IgD-negative memory B cell (primary cell): ENCODE data around the gene KRTAP19-7. TPM values are rescaled to one million over a fixed set of nuclear protein-coding genes. Genes with fewer than 3 reads are reported as not detected.

Source experiments
- H3K27ac Mint-ChIP-seq, 3 donors: one replicate each; pipeline ENCODE4 v1.8.0; 2020 to 2022; ENCODE audit warnings: mild to moderate bottlenecking in 3 of 3, mixed read lengths in 3 of 3, moderate library complexity in 1 of 3
- H3K27me3 Mint-ChIP-seq: one replicate; pipeline ENCODE4 v1.8.0; 2021; ENCODE audit warnings: mixed read lengths
- H3K36me3 Mint-ChIP-seq: one replicate; pipeline ENCODE4 v1.8.0; 2020; ENCODE audit warnings: mild to moderate bottlenecking, mixed read lengths
- H3K4me1 Mint-ChIP-seq, 3 donors: one replicate each; pipeline ENCODE4 v1.8.0; 2020 to 2022; ENCODE audit warnings: mixed read lengths in 3 of 3, mild to moderate bottlenecking in 1 of 3
- H3K4me3 Mint-ChIP-seq, 4 donors: one replicate each; pipeline ENCODE4 v1.8.0; 2020 to 2022; ENCODE audit warnings: mild to moderate bottlenecking in 4 of 4, mixed read lengths in 4 of 4, moderate library complexity in 3 of 4
- H3K9me3 Mint-ChIP-seq, 3 donors: one replicate each; pipeline ENCODE4 v1.8.0; 2020 to 2021; ENCODE audit warnings: mixed read lengths in 3 of 3, mild to moderate bottlenecking in 1 of 3
- polyA plus RNA-seq: library from polyadenylated mRNA; unstranded; fragments of 300-500 nt; fragmentation: Illumina TruSeq; gene quantifications from one replicate; pipeline ENCODE4 v1.2.3, GENCODE V29; 2021

KRTAP19-7 gene
- polyA plus RNA-seq, 1 donor from 2014 or later, result not detected

DNA sequence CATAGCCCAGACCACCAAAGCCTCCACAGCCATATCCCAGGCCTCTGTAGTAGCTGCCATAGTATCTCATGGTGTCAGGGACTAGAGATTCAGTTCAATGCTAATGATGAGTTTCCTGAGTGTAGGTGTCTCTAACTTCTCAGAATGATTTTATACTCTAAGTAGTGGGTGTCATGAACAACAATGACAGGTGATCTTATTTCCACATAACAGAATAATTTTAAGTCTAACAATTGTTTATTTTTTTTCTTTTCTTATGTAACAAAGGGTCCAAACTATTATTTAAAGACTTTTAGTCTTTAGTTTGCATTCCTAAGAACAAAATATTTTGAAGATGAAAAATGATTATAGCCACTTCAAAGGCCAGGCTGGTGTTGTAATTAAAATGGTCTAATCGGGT, 19.4 kb downstream of the KRTAP19-7 start, which contains the start of gene KRTAP19-6:
Gene KRTAP19-6, minus strand, starts transcription at position 101 of the 400 bp plus-strand sequence. Its CDS starts 31 bp downstream, at position 70.
- Mint-ChIP-seq H3K36me3 (no peaks in the 10 kb centered on the region), H3K27me3 (no peaks in the 10 kb centered on the region), H3K4me1 (no peaks in the 10 kb centered on the region), H3K4me3 (no peak within 1 kb of the TSS), H3K9me3 (peaks cover 0 to 16% (median 2%) of the 10 kb centered on the region in 3 donors), H3K27ac (peak within 1 kb of the TSS in 1 of 3 donors; percentile 0)

DNA sequence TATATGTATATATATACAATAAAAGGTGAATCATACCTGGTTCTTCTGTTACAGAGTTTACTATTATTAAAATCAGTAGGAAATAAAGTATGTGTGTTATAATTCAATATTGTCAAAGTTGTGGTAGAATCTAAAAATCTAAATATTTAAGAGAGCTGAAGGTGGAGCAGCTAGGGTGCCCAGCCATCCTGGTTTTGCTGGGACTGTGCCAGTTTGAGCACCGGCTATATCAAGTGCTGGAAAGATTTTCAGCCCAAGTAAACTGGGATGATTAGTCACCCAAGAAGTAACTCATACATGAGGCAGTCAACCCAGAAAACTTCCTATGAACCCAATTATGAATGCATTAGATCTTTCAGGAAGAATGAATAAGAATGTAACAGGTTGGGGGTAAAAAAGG, 42.2 kb downstream of the KRTAP19-7 start:
- Mint-ChIP-seq H3K36me3 (peaks cover 2% of the 10 kb centered on the region), H3K9me3 (peaks cover 0 to 11% (median 4%) of the 10 kb centered on the region in 3 donors), H3K4me1 (peaks cover 0 to 1% (median 0%) of the 10 kb centered on the region in 3 donors), H3K4me3 (no peak overlapping the region), H3K27ac (no peak overlapping the region), H3K27me3 (no peaks in the 10 kb centered on the region)

DNA sequence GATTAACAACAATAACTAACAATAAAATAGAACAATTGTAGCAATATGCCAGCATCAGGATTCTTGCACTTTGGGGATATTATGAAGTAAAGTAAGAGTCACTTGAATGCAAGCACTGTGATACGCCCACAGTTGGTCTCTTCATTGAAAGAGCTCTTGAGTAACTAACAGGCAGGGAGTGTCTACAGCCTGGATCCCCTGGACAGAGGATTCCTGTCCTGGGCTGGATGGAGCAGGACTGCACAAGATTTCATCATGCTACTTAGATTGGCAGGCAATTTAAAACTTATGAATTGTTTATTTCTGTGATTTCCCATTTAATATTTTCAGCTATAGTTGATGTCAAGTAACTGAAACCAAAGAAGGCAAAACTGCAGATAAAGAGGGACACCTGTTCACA, 45.4 kb downstream of the KRTAP19-7 start:
- Mint-ChIP-seq H3K4me1 (peaks cover 0 to 1% (median 0%) of the 10 kb centered on the region in 3 donors), H3K27ac (no peak overlapping the region), H3K36me3 (no peaks in the 10 kb centered on the region), H3K27me3 (no peaks in the 10 kb centered on the region), H3K4me3 (no peak overlapping the region), H3K9me3 (peaks cover 0 to 8% (median 4%) of the 10 kb centered on the region in 3 donors)

Other genes with a start within 250 kb of the KRTAP19-7 start
- not detected for gene KRTAP26-1, start 241.0 kb downstream of the KRTAP19-7 start, polyA plus RNA-seq
- not detected for gene KRTAP27-1, start 223.6 kb downstream of the KRTAP19-7 start, polyA plus RNA-seq
- gene KRTAP23-1, start 212.7 kb downstream of the KRTAP19-7 start, polyA plus RNA-seq, result not detected
- gene KRTAP13-2, start 189.0 kb downstream of the KRTAP19-7 start, polyA plus RNA-seq, result not detected
- not detected for gene KRTAP13-1, start 165.3 kb downstream of the KRTAP19-7 start, polyA plus RNA-seq
- gene KRTAP13-3, start 135.4 kb downstream of the KRTAP19-7 start, polyA plus RNA-seq, result not detected
- gene KRTAP13-4, start 131.1 kb downstream of the KRTAP19-7 start, polyA plus RNA-seq, result not detected
- not detected for gene KRTAP15-1, start 121.0 kb downstream of the KRTAP19-7 start, polyA plus RNA-seq
- gene KRTAP19-1, start 80.9 kb downstream of the KRTAP19-7 start, polyA plus RNA-seq, result not detected
- gene KRTAP19-2, start 73.9 kb downstream of the KRTAP19-7 start, polyA plus RNA-seq, result not detected
- gene KRTAP19-3, start 69.3 kb downstream of the KRTAP19-7 start, polyA plus RNA-seq, result not detected
- not detected for gene KRTAP19-4, start 64.1 kb downstream of the KRTAP19-7 start, polyA plus RNA-seq
- not detected for gene KRTAP19-5, start 59.2 kb downstream of the KRTAP19-7 start, polyA plus RNA-seq
- not detected for gene KRTAP19-6, start 19.4 kb downstream of the KRTAP19-7 start, polyA plus RNA-seq
- gene KRTAP22-2, start 29.1 kb upstream of the KRTAP19-7 start, polyA plus RNA-seq, result not detected
- gene KRTAP6-3, start 31.1 kb upstream of the KRTAP19-7 start, polyA plus RNA-seq, result not detected
- gene KRTAP6-2, start 37.6 kb upstream of the KRTAP19-7 start, polyA plus RNA-seq, result not detected
- not detected for gene KRTAP22-1, start 39.8 kb upstream of the KRTAP19-7 start, polyA plus RNA-seq
- not detected for gene KRTAP6-1, start 52.6 kb upstream of the KRTAP19-7 start, polyA plus RNA-seq
- not detected for gene KRTAP20-1, start 55.1 kb upstream of the KRTAP19-7 start, polyA plus RNA-seq
- gene KRTAP20-4, start 59.3 kb upstream of the KRTAP19-7 start, polyA plus RNA-seq, result not detected
- not detected for gene KRTAP20-2, start 73.9 kb upstream of the KRTAP19-7 start, polyA plus RNA-seq
- not detected for gene KRTAP20-3, start 81.5 kb upstream of the KRTAP19-7 start, polyA plus RNA-seq
- not detected for gene KRTAP21-3, start 157.5 kb upstream of the KRTAP19-7 start, polyA plus RNA-seq
- not detected for gene KRTAP21-2, start 185.9 kb upstream of the KRTAP19-7 start, polyA plus RNA-seq
- not detected for gene KRTAP21-1, start 194.1 kb upstream of the KRTAP19-7 start, polyA plus RNA-seq